ENCODE data around the gene RPS3. TPM values are rescaled to one million over a fixed set of nuclear protein-coding genes. Genes with fewer than 3 reads are reported as not detected.

The RPS3 gene
- polyA plus RNA-seq, 1 of the 3 experiments (the other 2 are of a cell fraction): 4,540 TPM

- Histone ChIP-seq H3K9me3 (no peaks in the 10 kb centered on the region), H3F3A (replicated peaks; ENCODE audit: insufficient read depth) (no peaks in the 10 kb centered on the region), H3K27ac (ENCODE audit: low read depth in 2 of 2, low read length in 1 of 2) (no peak overlapping the region), H3K4me2 (peak overlapping the region; percentile 59; the same call in 1 of the 2 replicates), H3K36me3 (replicated peaks in 1 of 2; ENCODE audit: control insufficient read depth in 1 of 2, insufficient read depth in 2 of 2, low read length in 1 of 2) (no peaks in the 10 kb centered on the region), H2AFZ (ENCODE audit: low read depth) (peak overlapping the region; percentile 70; the same call in 1 of the 2 replicates), H4K20me1 (ENCODE audit: insufficient read depth) (no peaks in the 10 kb centered on the region), H3K79me2 (ENCODE audit: insufficient read depth) (no peaks in the 10 kb centered on the region), H3K27me3 (ENCODE audit: insufficient read depth) (peaks cover 9% of the 10 kb centered on the region), H3K9me2 (no peaks in the 10 kb centered on the region), H3K4me1 (ENCODE audit: control insufficient read depth in 1 of 2, insufficient read depth in 2 of 2, low read depth in 1 of 2, low read length in 1 of 2) (peaks cover 0 to 21% of the 10 kb centered on the region in 2 experiments; a peak in 1 of 4 replicates), H3K4me3 (ENCODE audit: low read depth in 2 of 2, low read length in 1 of 2) (peak overlapping the region; percentile 41 to 46), H3K9ac (no peak overlapping the region)
- peak; percentile 51 for DNase-seq
- WGBS (ENCODE audit: low lambda C conversion rate): 55% methylated on average over 31 of the region's 32 CpGs
- ChIA-PET CTCF (interaction anchor here (0.7 to 9.0 kb wide), 12 partner anchors 10 to 150 kb away, joined by 3 to 54 read pairs (median 4); partner anchors contain the start of genes GDPD5 and RPS3), POLR2A (interaction anchor here (0.7 to 1.1 kb wide), 2 partner anchors 11 to 112 kb away, joined by 3 read pairs; no protein-coding TSS in a partner anchor)
- TF ChIP-seq RXRA (IDR thresholded peaks at IDR 0.05; ENCODE audit: borderline replicate concordance, low read depth) (no peak), MXI1 (IDR thresholded peaks at IDR 0.05; ENCODE audit: low read depth, low read length) (no peak), TCF12 (IDR thresholded peaks at IDR 0.05) (no peak), RFX5 (IDR thresholded peaks at IDR 0.05; ENCODE audit: low read length) (no peak), EZH2phosphoT487 (IDR thresholded peaks at IDR 0.05; ENCODE audit: borderline replicate concordance, low read depth) (no peak), PBX3 (IDR thresholded peaks at IDR 0.05) (no peak), EP300 (IDR thresholded peaks at IDR 0.05; ENCODE audit: borderline replicate concordance in 1 of 2, low read depth in 1 of 2, low read length in 1 of 2) (no peak), SIN3A (IDR thresholded peaks at IDR 0.05; ENCODE audit: borderline replicate concordance, low read depth, low read length) (no peak), GATA2 (CRISPR knock-in tag; IDR thresholded peaks at IDR 0.05) (no peak), CTCF (IDR thresholded peaks at IDR 0.05) (no peak), CHD2 (IDR thresholded peaks at IDR 0.05; ENCODE audit: low read length, partially characterized antibody) (no peak), MEF2A (IDR thresholded peaks at IDR 0.05; ENCODE audit: borderline replicate concordance, low read depth) (no peak), IRF3 (IDR thresholded peaks at IDR 0.05; ENCODE audit: low read depth, low read length) (no peak), REST (IDR thresholded peaks at IDR 0.05; ENCODE audit: low read depth, low read length) (no peak), JUND (IDR thresholded peaks at IDR 0.05) (no peak), TEAD4 (IDR thresholded peaks at IDR 0.05; ENCODE audit: borderline replicate concordance, insufficient read depth) (no peak)
These were observed 31.6 kb downstream of the RPS3 start for GRCh38 chr11:75430714-75431532.
